Effector memory CD8-positive, alpha-beta T cell (primary cell): ENCODE results near the gene FAM114A1.
"Not testable (repeated sequence)": the region's sequence is repeated elsewhere in the genome, so short reads cannot be mapped to it uniquely, and the experiment has no call there.

Experiments used
- ATAC-seq: fragments of 150-1000 bp; cut with Tn5 transposase; replicated peaks from 2 replicates; pipeline ENCODE4 v1.10.0; 2021; ENCODE audit warnings: mild to moderate bottlenecking, moderate library complexity
- DNase-seq, 3 experiments: peaks; one replicate each; pipeline ENCODE4 v3.0.0; 2021
- H3K27ac Mint-ChIP-seq, 2 donors: one replicate each; pipeline ENCODE4 v1.8.0; 2022; ENCODE audit warnings: mild to moderate bottlenecking in 2 of 2, mixed read lengths in 2 of 2, moderate library complexity in 2 of 2
- H3K27me3 Mint-ChIP-seq, 2 donors: one replicate each; pipeline ENCODE4 v1.8.0; 2022; ENCODE audit warnings: mixed read lengths in 2 of 2
- H3K36me3 Mint-ChIP-seq: one replicate; pipeline ENCODE4 v1.8.0; 2022; ENCODE audit warnings: mild to moderate bottlenecking, moderate library complexity, mixed read lengths; ENCODE audit not compliant: insufficient read depth
- H3K4me1 Mint-ChIP-seq, 2 donors: one replicate each; pipeline ENCODE4 v1.8.0; 2022; ENCODE audit warnings: low read depth in 2 of 2, mixed read lengths in 2 of 2
- H3K4me3 Mint-ChIP-seq, 2 donors: one replicate each; pipeline ENCODE4 v1.8.0; 2022; ENCODE audit warnings: mild to moderate bottlenecking in 2 of 2, mixed read lengths in 2 of 2, moderate library complexity in 2 of 2
- H3K9me3 Mint-ChIP-seq, 2 donors: one replicate each; pipeline ENCODE4 v1.8.0; 2022; ENCODE audit warnings: mixed read lengths in 2 of 2

Gene FAM114A1

GRCh38 chr4:38896940-38897339, 29.3 kb downstream of the FAM114A1 start:
- no peak for ATAC-seq
- H3K27ac Mint-ChIP-seq, result no peak overlapping the region
- DNase-seq, result no peak
- H3K4me1 Mint-ChIP-seq, result no peaks in the 10 kb centered on the region
- H3K27me3 Mint-ChIP-seq, result peaks cover 37 to 42% of the 10 kb centered on the region in 2 donors
- H3K9me3 Mint-ChIP-seq, result no peaks in the 10 kb centered on the region
- H3K4me3 Mint-ChIP-seq, result no peak overlapping the region
- H3K36me3 Mint-ChIP-seq, result no peaks in the 10 kb centered on the region

GRCh38 chr4:38898245-38898644, 30.6 kb downstream of the FAM114A1 start:
- no peaks in the 10 kb centered on the region for H3K4me1 Mint-ChIP-seq

GRCh38 chr4:38902221-38902620, 34.6 kb downstream of the FAM114A1 start:
- Mint-ChIP-seq H3K27ac (no peak overlapping the region), H3K27me3 (peaks cover 13% of the 10 kb centered on the region in 2 donors), H3K36me3 (no peaks in the 10 kb centered on the region), H3K4me3 (no peak overlapping the region), H3K9me3 (no peaks in the 10 kb centered on the region), H3K4me1 (no peaks in the 10 kb centered on the region)
- no peak for ATAC-seq
- no peak for DNase-seq

More at GRCh38 chr4:38898245-38898644, 30.6 kb downstream of the FAM114A1 start:
- H3K27me3 Mint-ChIP-seq, result peaks cover 37 to 42% of the 10 kb centered on the region in 2 donors
- ATAC-seq (no peak), DNase-seq (no peak)
- H3K27ac Mint-ChIP-seq, result no peak overlapping the region
- H3K9me3 Mint-ChIP-seq, result no peaks in the 10 kb centered on the region
- no peak overlapping the region for H3K4me3 Mint-ChIP-seq
- H3K36me3 Mint-ChIP-seq, result no peaks in the 10 kb centered on the region

- DNase-seq, result no peak
- peak; percentile 77 for ATAC-seq
- Mint-ChIP-seq H3K9me3 (no peaks in the 10 kb centered on the region), H3K4me3 (no peak overlapping the region), H3K27ac (no peak overlapping the region), H3K27me3 (peaks cover 8 to 10% of the 10 kb centered on the region in 2 donors), H3K4me1 (no peaks in the 10 kb centered on the region), H3K36me3 (no peaks in the 10 kb centered on the region)
Measured at GRCh38 chr4:38902695-38903094, 35.1 kb downstream of the FAM114A1 start.

- Mint-ChIP-seq H3K4me3 (no peak overlapping the region), H3K4me1 (no peaks in the 10 kb centered on the region), H3K27ac (no peak overlapping the region), H3K36me3 (no peaks in the 10 kb centered on the region), H3K27me3 (no peaks in the 10 kb centered on the region), H3K9me3 (no peaks in the 10 kb centered on the region)
- DNase-seq (no peak), ATAC-seq (no peak)
Measured at GRCh38 chr4:38904090-38904666, 36.6 kb downstream of the FAM114A1 start.

- Mint-ChIP-seq H3K4me1 (no peaks in the 10 kb centered on the region), H3K27ac (no peak overlapping the region), H3K36me3 (no peaks in the 10 kb centered on the region), H3K27me3 (no peaks in the 10 kb centered on the region), H3K4me3 (no peak overlapping the region), H3K9me3 (no peaks in the 10 kb centered on the region)
- DNase-seq (no peak), ATAC-seq (no peak)
Measured at GRCh38 chr4:38904682-38905081, 37.1 kb downstream of the FAM114A1 start.

GRCh38 chr4:38905652-38906385, 38.2 kb downstream of the FAM114A1 start:
- peak overlapping the region in 1 of 2 donors; percentile 60 for H3K27ac Mint-ChIP-seq

GRCh38 chr4:38907696-38908270, 40.2 kb downstream of the FAM114A1 start:
- Mint-ChIP-seq H3K27me3 (peaks cover 10 to 15% of the 10 kb centered on the region in 2 donors), H3K36me3 (no peaks in the 10 kb centered on the region), H3K4me1 (no peaks in the 10 kb centered on the region), H3K4me3 (no peak overlapping the region), H3K27ac (no peak overlapping the region), H3K9me3 (no peaks in the 10 kb centered on the region)
- ATAC-seq, result no peak
- DNase-seq, result no peak

More at GRCh38 chr4:38905652-38906385, 38.2 kb downstream of the FAM114A1 start:
- Mint-ChIP-seq H3K27me3 (peaks cover 8 to 10% of the 10 kb centered on the region in 2 donors), H3K4me3 (no peak overlapping the region), H3K9me3 (no peaks in the 10 kb centered on the region), H3K36me3 (no peaks in the 10 kb centered on the region), H3K4me1 (no peaks in the 10 kb centered on the region)
- ATAC-seq (no peak), DNase-seq (no peak)

GRCh38 chr4:38909015-38909414, 41.4 kb downstream of the FAM114A1 start:
- Mint-ChIP-seq H3K27me3 (peaks cover 10 to 15% of the 10 kb centered on the region in 2 donors), H3K36me3 (no peaks in the 10 kb centered on the region), H3K9me3 (no peaks in the 10 kb centered on the region), H3K4me3 (no peak overlapping the region), H3K27ac (no peak overlapping the region), H3K4me1 (no peaks in the 10 kb centered on the region)
- ATAC-seq (no peak), DNase-seq (no peak)

GRCh38 chr4:38911257-38911656, 43.7 kb downstream of the FAM114A1 start:
- Mint-ChIP-seq H3K27ac (no peak overlapping the region), H3K36me3 (no peaks in the 10 kb centered on the region), H3K4me1 (peaks cover 4% of the 10 kb centered on the region in 2 donors), H3K4me3 (no peak overlapping the region), H3K27me3 (peaks cover 10 to 15% of the 10 kb centered on the region in 2 donors), H3K9me3 (no peaks in the 10 kb centered on the region)
- DNase-seq, result no peak
- no peak for ATAC-seq

GRCh38 chr4:38914854-38915253, 47.2 kb downstream of the FAM114A1 start:
- H3K4me3 Mint-ChIP-seq, result peak overlapping the region in 1 of 2 donors; percentile 3
- H3K36me3 Mint-ChIP-seq, result no peaks in the 10 kb centered on the region
- no peaks in the 10 kb centered on the region for H3K9me3 Mint-ChIP-seq
- DNase-seq, result no peak
- ATAC-seq, result no peak
- peaks cover 4% of the 10 kb centered on the region in 2 donors for H3K4me1 Mint-ChIP-seq
- no peak overlapping the region for H3K27ac Mint-ChIP-seq
- peaks cover 10 to 15% of the 10 kb centered on the region in 2 donors for H3K27me3 Mint-ChIP-seq

GRCh38 chr4:38916267-38916666, 48.7 kb downstream of the FAM114A1 start:
- not testable (repeated sequence) for ATAC-seq, H3K27me3 Mint-ChIP-seq, DNase-seq, H3K9me3 Mint-ChIP-seq, H3K27ac Mint-ChIP-seq, H3K4me3 Mint-ChIP-seq, H3K4me1 Mint-ChIP-seq, H3K36me3 Mint-ChIP-seq

GRCh38 chr4:38917481-38918025, 49.9 kb downstream of the FAM114A1 start:
- Mint-ChIP-seq H3K27me3 (peaks cover 9 to 16% of the 10 kb centered on the region in 2 donors), H3K9me3 (no peaks in the 10 kb centered on the region), H3K4me3 (no peak overlapping the region), H3K27ac (no peak overlapping the region), H3K4me1 (peaks cover 4% of the 10 kb centered on the region in 2 donors), H3K36me3 (no peaks in the 10 kb centered on the region)
- DNase-seq (no peak), ATAC-seq (no peak)
